GM23248 (cell line): ENCODE measurements around the gene CHIC1. TPM values are rescaled to one million over a fixed set of nuclear protein-coding genes. Genes with fewer than 3 reads are reported as not detected.
A peak's percentile ranks its signal among the peaks of the same experiment; 100 is the strongest.
"Not testable (repeated sequence)": the region's sequence is repeated elsewhere in the genome, so short reads cannot be mapped to it uniquely, and the experiment has no call there.

Source experiments
- DNase-seq: peaks from one replicate; pipeline ENCODE4 v3.0.0-alpha.2; 2015
- H2AFZ ChIP-seq: fragments of 200-600 bp; sonication (generic); 2 replicates; pipeline ENCODE4 v1.6.1; 2016; ENCODE audit warnings: antibody characterized with exemption
- H3F3A ChIP-seq: fragments of 200-600 bp; sonication (generic); 2 replicates; pipeline ENCODE4 v1.6.1; 2016; ENCODE audit warnings: mild to moderate bottlenecking, antibody characterized with exemption, mixed run types; ENCODE audit not compliant: insufficient read depth
- H3K27ac ChIP-seq: fragments of 200-600 bp; sonication (generic); 2 replicates; pipeline ENCODE4 v1.5.1; 2016; ENCODE audit warnings: mild to moderate bottlenecking
- H3K27me3 ChIP-seq: fragments of 200-600 bp; sonication (generic); replicated peaks from 2 replicates; pipeline ENCODE4 v1.6.1; 2016; ENCODE audit warnings: mild to moderate bottlenecking; ENCODE audit not compliant: insufficient read depth
- H3K36me3 ChIP-seq: fragments of 200-600 bp; sonication (generic); 2 replicates; pipeline ENCODE4 v1.6.1; 2016; ENCODE audit warnings: low read depth, mild to moderate bottlenecking
- H3K4me1 ChIP-seq: fragments of 200-600 bp; sonication (generic); 2 replicates; pipeline ENCODE4 v1.6.1; 2016; ENCODE audit warnings: mild to moderate bottlenecking; ENCODE audit not compliant: insufficient read depth
- H3K4me2 ChIP-seq: fragments of 200-600 bp; sonication (generic); one replicate; pipeline ENCODE4 v1.6.1; 2016; ENCODE audit warnings: mild to moderate bottlenecking; ENCODE audit not compliant: unreplicated experiment
- H3K4me3 ChIP-seq: fragments of 200-600 bp; sonication (generic); 2 replicates; pipeline ENCODE4 v1.5.1; 2016; ENCODE audit warnings: mild to moderate bottlenecking
- H3K79me2 ChIP-seq: fragments of 200-600 bp; sonication (generic); 2 replicates; pipeline ENCODE4 v1.6.1; 2016; ENCODE audit warnings: mild to moderate bottlenecking; ENCODE audit not compliant: insufficient read depth
- H3K9ac ChIP-seq: fragments of 200-600 bp; sonication (generic); 2 replicates; pipeline ENCODE4 v1.6.1; 2016; ENCODE audit warnings: mild to moderate bottlenecking
- H3K9me2 ChIP-seq: fragments of 200-600 bp; sonication (generic); 2 replicates; pipeline ENCODE4 v1.6.1; 2016; ENCODE audit warnings: mixed run types, mild to moderate bottlenecking, moderate library complexity; ENCODE audit not compliant: insufficient read depth
- H3K9me3 ChIP-seq: fragments of 200-600 bp; sonication (generic); one replicate; pipeline ENCODE4 v1.6.1; 2017; ENCODE audit warnings: low read depth
- H4K20me1 ChIP-seq: fragments of 200-600 bp; sonication (generic); 2 replicates; pipeline ENCODE4 v1.6.0; 2016; ENCODE audit not compliant: insufficient read depth
- EZH2 ChIP-seq: fragments of 200-600 bp; sonication (generic); IDR thresholded peaks from 2 replicates; pipeline ENCODE4 v1.6.1; 2018; ENCODE audit warnings: antibody characterized with exemption, mild to moderate bottlenecking; ENCODE audit not compliant: insufficient read depth, poor library complexity, severe bottlenecking
- EZH2phosphoT487 ChIP-seq: fragments of 200-600 bp; sonication (generic); IDR thresholded peaks from 2 replicates; pipeline ENCODE4 v1.6.1; 2018; ENCODE audit warnings: antibody characterized with exemption, moderate library complexity, mild to moderate bottlenecking, low read depth; ENCODE audit not compliant: insufficient read depth
- WGBS, 2 experiments: methylation state at CpG; one replicate each; pipeline ENCODE4 v1.1.6; 2015 to 2017; ENCODE audit warnings: low lambda C conversion rate in 2 of 2, low coverage in 1 of 2; ENCODE audit errors: missing lambda C conversion rate in 2 of 2; 5-methylcytosine and 5-hydroxymethylcytosine counted together
- in situ Hi-C: fragments of 300-500 bp; cut with MboI; formaldehyde crosslinking; loops from 2 replicates; pipeline ENCODE4 v1.15.0; 2020
- polyA plus RNA-seq: library from polyadenylated mRNA; unstranded; fragments of >200 nt; fragmentation: Nextera tagmentation; extraction: Ambion mirVana; gene quantifications from 2 replicates; pipeline ENCODE4 v1.2.1, GENCODE V29; 2016
- total RNA-seq: library from RNA; depleted of rRNA; stranded (reverse); fragments of >200 nt; shearing (Covaris generic); gene quantifications from 2 replicates; pipeline ENCODE4 v1.2.3, GENCODE V29; 2014

CHIC1 gene
- total and polyA plus RNA-seq, 2 experiments from 2014 or later = 3.3 to 7.9 TPM

DNA sequence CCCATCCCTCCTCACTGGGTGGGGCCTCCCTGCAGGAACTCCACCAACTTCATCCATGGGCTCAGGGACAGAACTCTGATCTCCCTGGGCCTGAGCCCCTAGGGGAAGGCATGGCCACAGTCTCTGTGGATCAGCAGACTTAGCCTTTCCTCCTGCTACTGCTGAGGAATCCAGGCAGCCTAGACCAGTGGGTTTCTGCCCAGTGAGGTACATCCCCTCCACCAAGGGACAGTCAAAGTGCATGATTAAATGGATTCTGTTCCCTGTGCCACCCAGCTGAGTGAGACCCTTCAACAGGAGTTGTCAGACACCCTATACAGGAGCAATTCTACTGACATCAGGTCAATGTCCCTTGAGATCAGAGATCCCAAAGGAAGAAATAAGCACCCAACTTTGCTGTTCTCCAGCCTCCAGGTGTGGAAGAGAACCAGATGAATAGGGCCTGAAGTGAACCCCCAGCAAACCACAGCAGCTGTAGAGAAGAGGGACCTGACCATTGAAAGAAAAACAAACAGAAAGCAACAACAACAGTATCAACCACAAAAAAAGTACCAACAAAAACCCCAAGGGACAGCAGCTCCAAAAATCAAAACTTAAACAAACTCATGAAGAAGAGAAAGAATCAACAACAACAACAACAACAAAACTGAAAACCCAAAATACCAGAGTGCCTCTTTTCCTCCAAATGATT is 84.8 kb downstream of the CHIC1 start:
- no peak for DNase-seq
- no peaks in the 10 kb centered on the region for H3K27me3 ChIP-seq
- no peaks in the 10 kb centered on the region for H3K36me3 ChIP-seq
- H3K27ac ChIP-seq = no peak overlapping the region
- H3K4me1 ChIP-seq = no peaks in the 10 kb centered on the region
- TF ChIP-seq EZH2 = no peak
- H2AFZ ChIP-seq = no peak overlapping the region
- H3F3A ChIP-seq = no peaks in the 10 kb centered on the region
- no peaks in the 10 kb centered on the region for H4K20me1 ChIP-seq
- no peak overlapping the region for H3K4me2 ChIP-seq
- H3K9me2 ChIP-seq = no peaks in the 10 kb centered on the region
- H3K9me3 ChIP-seq = no peaks in the 10 kb centered on the region
- no peaks in the 10 kb centered on the region for H3K79me2 ChIP-seq
- in situ Hi-C loops = no loop called here
- H3K4me3 ChIP-seq = no peak overlapping the region
- no peak overlapping the region for H3K9ac ChIP-seq

DNA sequence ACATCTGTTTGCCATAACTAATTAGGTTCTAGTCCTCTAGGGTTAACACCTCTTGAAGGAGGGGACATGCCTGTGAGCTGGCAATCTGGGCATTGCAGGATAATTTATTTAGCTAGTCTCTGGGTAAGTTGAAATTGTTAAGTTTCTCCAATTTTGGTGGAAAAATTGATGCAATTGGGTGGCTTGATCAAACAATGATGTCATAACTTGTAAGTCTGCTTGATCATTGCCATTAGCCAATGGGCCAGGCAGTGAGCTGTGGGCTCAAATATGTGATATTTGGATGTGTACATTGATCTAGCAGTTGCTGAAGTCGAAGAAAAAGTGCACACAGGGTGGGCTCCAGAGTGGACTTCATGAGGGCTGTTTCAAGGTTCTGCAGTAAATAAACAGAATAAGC is 98.3 kb downstream of the CHIC1 start:
- in situ Hi-C loops, DNase-seq, H3F3A ChIP-seq, H3K79me2 ChIP-seq, H4K20me1 ChIP-seq, H3K9ac ChIP-seq, H3K27ac ChIP-seq, H3K9me3 ChIP-seq, H3K4me3 ChIP-seq, H3K36me3 ChIP-seq, H3K4me2 ChIP-seq, H2AFZ ChIP-seq, H3K4me1 ChIP-seq, H3K27me3 ChIP-seq, H3K9me2 ChIP-seq: not testable (repeated sequence)
- 93 to 100% methylated on average over 1 of the region's 1 CpG for WGBS, 2 experiments

DNA sequence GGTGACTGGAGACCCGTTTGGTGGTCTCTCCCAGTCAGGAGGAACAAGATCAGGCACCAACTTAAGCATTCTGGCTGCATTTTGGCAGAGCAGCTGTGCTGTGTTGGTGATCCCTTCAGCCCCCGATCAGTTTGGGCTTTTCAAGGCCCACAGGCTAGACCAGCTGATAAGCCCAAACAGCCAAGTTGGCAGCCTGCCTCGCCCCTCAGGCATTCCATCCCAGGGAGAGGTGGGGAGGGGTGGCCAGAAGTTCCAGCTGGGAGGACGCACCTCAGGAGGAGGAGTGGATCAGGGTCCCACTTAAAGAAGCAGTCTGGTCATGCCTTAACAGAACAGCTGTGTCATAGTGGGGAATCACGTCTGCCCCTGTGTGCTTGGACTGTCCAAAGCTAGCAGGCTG is 105.8 kb downstream of the CHIC1 start:
- no peaks in the 10 kb centered on the region for H3K9me2 ChIP-seq
- H3F3A ChIP-seq = no peaks in the 10 kb centered on the region
- H3K27me3 ChIP-seq = no peaks in the 10 kb centered on the region
- H3K4me3 ChIP-seq = no peak overlapping the region
- 29 to 38% methylated on average over 5 of the region's 5 CpGs for WGBS, 2 experiments
- H3K4me1 ChIP-seq = no peaks in the 10 kb centered on the region
- no peak for DNase-seq
- TF ChIP-seq EZH2phosphoT487 = no peak
- no peak for TF ChIP-seq EZH2
- H3K9me3 ChIP-seq = no peaks in the 10 kb centered on the region
- no peaks in the 10 kb centered on the region for H3K36me3 ChIP-seq
- no peaks in the 10 kb centered on the region for H3K79me2 ChIP-seq
- no peak overlapping the region for H3K27ac ChIP-seq
- H2AFZ ChIP-seq = no peak overlapping the region
- no peaks in the 10 kb centered on the region for H4K20me1 ChIP-seq
- no peak overlapping the region for H3K4me2 ChIP-seq
- H3K9ac ChIP-seq = no peak overlapping the region
- in situ Hi-C loops = no loop called here

DNA sequence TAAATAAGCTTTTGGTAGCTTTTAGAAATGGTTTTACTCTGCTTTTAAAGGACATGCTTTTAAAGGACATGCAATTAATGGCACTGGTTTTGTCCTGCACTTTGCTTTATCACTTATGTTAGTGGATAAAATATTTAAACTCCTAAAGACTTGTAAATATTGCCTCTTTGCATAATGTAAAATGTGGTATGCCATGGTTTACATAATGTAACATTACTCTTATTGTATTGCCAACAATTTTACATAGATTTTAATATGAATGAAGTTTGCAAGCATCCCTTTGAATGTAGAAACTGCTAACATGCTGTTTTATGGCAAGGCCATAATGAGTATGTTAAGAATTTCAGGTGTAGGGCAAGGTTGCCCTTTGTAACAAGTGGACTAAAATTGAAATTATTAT is 118.4 kb downstream of the CHIC1 start:
- Histone ChIP-seq H3K79me2 (no peaks in the 10 kb centered on the region), H4K20me1 (no peaks in the 10 kb centered on the region), H3K9me2 (no peaks in the 10 kb centered on the region), H3F3A (peaks cover 4% of the 10 kb centered on the region; the same call in 1 of the 2 replicates), H3K27ac (no peak overlapping the region), H3K4me2 (no peak overlapping the region), H2AFZ (no peak overlapping the region), H3K9me3 (no peaks in the 10 kb centered on the region), H3K27me3 (no peaks in the 10 kb centered on the region), H3K4me3 (no peak overlapping the region), H3K4me1 (peaks cover 12% of the 10 kb centered on the region; the same call in 1 of the 2 replicates), H3K9ac (no peak overlapping the region), H3K36me3 (no peaks in the 10 kb centered on the region)
- no peak for TF ChIP-seq EZH2
- no peak for TF ChIP-seq EZH2phosphoT487
- DNase-seq = no peak
- in situ Hi-C loops = no loop called here

DNA sequence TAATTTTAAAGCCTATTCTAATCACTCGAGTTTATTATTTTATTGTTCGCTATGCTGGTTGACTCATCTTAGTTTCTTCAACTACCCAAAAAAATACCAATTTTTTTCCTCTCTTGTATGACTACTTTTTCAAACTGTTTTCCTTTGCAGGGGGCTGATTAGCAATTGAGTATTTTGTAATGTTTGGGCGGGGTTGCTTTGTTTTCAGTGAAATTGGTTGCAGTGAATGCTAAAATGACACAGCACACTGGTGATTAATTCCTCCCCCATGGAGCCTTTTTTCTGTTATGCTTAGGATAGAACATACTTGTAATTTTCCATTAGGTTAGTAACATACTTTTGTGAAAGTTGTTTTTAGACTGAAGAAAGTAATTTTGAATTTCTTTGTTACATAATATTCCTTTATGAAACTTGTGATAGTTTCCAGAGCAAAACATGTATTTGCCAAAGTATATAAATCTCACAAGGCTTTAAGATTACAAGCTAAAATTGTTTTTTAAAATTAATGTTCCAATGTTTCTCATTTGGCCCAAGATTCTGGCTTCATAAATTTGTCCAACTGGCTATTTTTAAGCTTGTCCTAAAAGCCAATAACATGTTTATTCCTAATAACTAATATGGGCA is 120.4 kb downstream of the CHIC1 start:
- Histone ChIP-seq H3K9me3 (no peaks in the 10 kb centered on the region), H3K79me2 (no peaks in the 10 kb centered on the region), H3K9me2 (no peaks in the 10 kb centered on the region), H3K4me3 (no peak overlapping the region), H3K9ac (peak overlapping the region; percentile 31; the same call in 1 of the 2 replicates), H2AFZ (no peak overlapping the region), H3F3A (peaks cover 4% of the 10 kb centered on the region; the same call in 1 of the 2 replicates), H3K4me2 (peak overlapping the region; percentile 48), H3K27ac (peak overlapping the region; percentile 52), H4K20me1 (no peaks in the 10 kb centered on the region), H3K4me1 (peaks cover 12% of the 10 kb centered on the region; the same call in 1 of the 2 replicates), H3K36me3 (no peaks in the 10 kb centered on the region), H3K27me3 (no peaks in the 10 kb centered on the region)
- whole genome bisulfite sequencing, 2 experiments = 3 to 4% methylated on average over 3 of the region's 3 CpGs
- DNase-seq = peak; percentile 75
- TF ChIP-seq EZH2 = no peak
- no peak for TF ChIP-seq EZH2phosphoT487
- in situ Hi-C loops = no loop called here

DNA sequence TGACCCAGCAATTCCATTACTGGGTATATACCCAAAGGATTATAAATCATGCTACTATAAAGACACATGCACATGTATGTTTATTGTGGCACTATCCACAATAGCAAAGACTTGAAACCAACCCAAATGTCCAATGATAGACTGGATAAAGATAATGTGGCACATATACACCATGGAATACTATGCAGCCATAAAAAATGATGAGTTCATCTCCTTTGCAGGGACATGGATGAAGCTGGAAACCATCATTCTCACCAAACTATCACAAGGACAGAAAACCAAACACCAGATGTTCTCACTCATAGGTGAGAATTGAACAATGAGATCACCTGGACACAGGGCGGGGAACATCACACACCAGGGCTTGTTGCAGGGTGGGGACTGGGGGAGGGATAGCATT is 144.0 kb downstream of the CHIC1 start:
- H3K4me2 ChIP-seq, H3K27ac ChIP-seq, H3K9me3 ChIP-seq, H2AFZ ChIP-seq, H3K9me2 ChIP-seq, in situ Hi-C loops, H3K9ac ChIP-seq, H3F3A ChIP-seq, H3K79me2 ChIP-seq, DNase-seq, H3K4me1 ChIP-seq, H3K36me3 ChIP-seq, H4K20me1 ChIP-seq, H3K4me3 ChIP-seq, H3K27me3 ChIP-seq: not testable (repeated sequence)
- WGBS, 2 experiments = 20 to 46% methylated on average over 1 of the region's 1 CpG
